ENCODE data around the gene PSMD1.

DNA sequence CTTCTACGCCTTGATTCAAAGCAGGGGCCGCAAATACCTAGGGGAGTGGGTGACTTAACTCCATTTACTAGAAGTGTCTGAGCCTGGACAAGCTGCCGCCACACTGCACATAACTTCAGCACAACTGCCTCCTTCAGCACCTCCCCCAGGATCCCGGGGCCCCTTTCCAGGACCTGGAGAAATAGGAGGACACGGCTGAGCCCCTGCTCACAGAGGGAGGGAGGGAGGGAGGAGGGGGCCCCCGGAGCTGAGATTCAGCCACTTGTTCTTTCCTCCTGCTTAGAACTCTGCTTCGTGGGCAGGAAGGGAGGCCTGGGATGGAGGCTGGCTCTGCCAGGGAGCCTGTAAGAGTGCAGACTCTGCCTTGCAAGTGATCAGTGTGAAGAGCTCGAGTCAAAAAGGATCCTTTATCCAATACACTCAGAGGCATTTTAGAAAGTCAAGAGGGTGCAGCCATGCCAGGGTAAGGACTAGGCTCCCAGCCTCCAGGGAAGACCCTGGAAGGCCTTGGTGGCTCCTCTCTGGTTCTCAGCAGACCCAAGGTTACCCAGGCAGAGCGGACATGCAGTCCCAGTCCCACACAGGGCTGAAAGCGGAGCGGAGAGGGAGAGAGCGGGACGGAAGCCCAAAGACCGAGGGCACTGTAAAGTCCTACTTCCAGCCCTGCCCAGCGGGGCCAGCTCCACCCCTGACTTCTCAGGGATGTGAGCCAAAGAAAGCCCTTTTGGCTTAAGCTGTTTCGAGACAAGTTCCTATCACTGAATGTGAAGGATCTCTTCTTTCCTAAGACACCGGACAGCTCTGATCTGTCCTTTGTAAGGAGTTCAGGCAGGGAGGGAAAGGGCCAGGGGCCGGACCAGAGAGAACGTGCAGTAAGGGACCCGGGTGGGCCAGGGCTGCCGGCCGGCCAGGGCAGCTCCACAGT lies 133.2 kb downstream of the PSMD1 start:
- TF ChIP-seq EGR1 (IDR thresholded peaks at IDR 0.05) (no peak), EP300 (IDR thresholded peaks at IDR 0.05; ENCODE audit: borderline replicate concordance) (no peak), FOXM1 (IDR thresholded peaks at IDR 0.05; ENCODE audit: borderline replicate concordance, low read depth) (no peak)
- TF ChIP-seq, protein P1, sequence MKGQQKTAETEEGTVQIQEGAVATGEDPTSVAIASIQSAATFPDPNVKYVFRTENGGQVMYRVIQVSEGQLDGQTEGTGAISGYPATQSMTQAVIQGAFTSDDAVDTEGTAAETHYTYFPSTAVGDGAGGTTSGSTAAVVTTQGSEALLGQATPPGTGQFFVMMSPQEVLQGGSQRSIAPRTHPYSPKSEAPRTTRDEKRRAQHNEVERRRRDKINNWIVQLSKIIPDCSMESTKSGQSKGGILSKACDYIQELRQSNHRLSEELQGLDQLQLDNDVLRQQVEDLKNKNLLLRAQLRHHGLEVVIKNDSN (IDR thresholded peaks at IDR 0.05) = no peak
